MV-4-11 (cell line): ENCODE data around the gene ZNF460.

Experiments
- DNase-seq: peaks from one replicate; lab custom pipeline; 2025; lab: John Stamatoyannopoulos, UW

Gene ZNF460

GRCh38 chr19:57280962-57281400 lies 696 bp downstream of the ZNF460 start:
- peak; percentile 35 for DNase-seq

DNA sequence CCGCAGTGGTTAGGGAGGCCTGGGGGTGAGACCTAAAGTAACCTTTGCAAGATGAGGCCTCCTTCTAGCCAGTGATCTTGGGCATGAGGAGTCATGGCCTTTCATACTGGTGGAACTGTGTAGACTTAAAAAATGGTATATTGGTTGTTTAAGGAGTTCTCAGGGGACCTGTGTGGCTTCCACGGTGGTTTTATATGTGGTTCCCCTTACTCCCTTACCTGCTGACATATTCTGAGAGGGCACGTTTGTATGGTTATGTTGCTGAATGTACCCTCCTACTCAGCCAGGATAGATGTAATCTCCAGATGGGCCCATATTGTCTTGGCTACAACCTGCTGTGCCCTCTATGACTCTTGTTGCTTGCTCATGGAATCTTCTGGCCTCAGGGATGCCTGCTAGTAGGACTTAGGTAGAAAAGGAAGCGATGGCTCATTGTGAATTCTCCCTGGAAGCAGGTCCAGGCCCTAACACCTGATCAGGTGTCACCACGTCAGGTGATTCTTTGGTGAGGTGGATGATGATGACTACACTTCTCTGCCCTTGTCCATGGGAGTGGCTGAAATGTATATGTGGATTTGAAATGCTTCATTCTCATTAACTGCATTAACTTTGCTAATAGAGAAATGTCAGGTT lies 1.8 kb downstream of the ZNF460 start:
- DNase-seq: no peak

DNA sequence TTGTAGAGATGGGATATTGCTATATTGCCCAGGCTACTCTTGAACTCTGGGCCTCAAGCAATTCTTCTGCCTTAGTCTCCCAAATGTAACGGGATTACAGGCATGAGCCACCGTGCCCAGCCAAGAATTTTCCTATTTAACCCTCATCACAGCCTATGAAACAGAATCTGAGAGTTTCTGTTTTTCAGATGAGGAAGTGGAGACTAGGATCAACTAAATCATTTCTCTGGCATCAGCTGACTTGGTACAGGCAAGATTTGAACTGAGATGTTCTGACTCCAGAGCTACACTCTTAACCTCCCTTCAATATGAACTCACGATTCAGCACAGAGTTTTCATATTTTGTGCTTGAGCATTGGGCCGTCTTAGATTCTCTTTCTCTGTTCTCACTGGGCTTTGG lies 8.1 kb downstream of the ZNF460 start:
- peak; percentile 50 for DNase-seq

DNA sequence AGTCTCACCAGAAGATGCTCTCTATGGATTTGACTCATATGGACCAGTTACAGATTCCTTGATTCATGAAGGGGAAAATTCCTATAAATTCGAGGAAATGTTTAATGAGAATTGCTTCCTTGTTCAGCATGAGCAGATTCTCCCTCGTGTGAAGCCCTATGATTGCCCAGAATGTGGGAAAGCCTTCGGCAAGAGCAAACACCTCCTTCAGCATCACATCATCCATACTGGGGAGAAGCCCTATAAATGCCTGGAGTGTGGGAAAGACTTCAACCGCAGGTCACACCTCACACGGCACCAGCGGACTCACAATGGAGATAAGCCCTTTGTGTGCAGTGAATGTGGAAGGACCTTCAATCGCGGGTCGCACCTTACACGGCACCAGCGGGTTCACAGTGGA lies 10.7 kb downstream of the ZNF460 start:
- DNase-seq: no peak

DNA sequence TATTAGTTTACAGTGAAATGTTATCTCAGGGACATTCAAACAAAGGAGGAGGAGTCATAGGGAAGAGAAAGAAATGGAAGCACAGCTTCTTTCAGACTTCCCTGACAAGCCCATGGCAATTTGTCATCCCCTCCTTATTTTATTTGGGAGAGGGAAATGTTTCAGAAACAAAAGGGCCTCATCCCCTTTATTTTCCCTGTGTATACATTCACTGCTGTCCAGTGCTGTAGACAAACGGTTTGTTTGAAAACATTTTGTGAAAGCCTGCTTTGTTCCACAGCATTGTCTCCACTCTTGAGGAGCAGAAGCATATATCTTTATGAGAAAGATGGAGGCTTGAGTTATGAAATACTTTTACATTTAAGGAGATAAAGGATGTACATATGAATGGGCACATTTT lies 12.3 kb downstream of the ZNF460 start:
- no peak for DNase-seq

DNA sequence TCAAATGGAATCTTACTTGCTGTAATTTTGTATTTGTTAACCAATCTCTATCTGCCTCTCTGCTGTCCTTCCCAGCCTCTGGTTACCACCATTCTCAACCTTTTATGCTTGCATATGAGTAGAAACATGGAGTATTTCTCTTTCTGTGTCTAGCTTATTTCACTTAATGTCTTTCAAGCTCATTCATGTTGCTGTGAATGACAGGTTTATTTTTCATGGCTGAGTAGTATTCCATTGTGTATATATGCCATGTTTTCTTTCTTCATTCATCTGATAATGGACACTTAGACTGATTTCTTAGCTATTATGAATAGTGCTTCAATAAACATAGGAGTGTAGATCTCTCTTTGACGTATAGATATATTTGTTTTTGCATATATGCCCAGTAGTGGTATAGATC lies 13.4 kb downstream of the ZNF460 start:
- no peak for DNase-seq

GRCh38 chr19:57302020-57302465 lies 21.8 kb downstream of the ZNF460 start:
- peak; percentile 73 for DNase-seq

DNA sequence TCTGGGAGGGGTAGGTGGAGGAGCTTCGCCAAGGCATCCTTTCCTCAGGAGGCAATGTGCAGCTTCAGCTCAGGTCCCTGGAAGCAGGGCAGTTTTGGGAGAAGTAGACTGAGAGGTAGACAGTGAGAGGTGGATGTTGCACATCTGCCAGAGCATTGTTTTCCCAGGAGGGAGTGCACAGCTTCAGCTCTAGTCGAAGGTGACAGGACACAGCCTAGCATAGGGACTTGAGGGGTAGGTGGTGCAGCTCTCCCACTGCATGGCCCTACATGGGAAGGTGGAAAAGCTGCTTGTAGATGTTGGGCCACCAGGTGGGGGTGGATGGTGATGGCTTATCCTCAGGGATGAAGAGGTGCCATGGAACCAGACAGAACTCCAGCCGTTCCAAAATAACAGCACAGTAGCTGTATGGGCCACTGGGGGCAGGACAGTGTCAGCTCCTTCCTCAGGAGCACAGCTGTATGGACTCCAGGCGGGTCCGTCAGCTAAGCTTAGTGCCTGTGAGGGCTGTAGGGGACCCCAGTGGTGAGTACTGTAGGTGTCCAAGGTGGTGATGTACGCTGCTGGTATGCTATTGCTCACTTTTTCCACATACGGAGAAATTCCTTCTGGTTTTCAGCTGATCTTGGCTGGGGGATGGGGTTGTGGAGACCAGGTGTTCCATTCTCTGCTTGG lies 22.6 kb downstream of the ZNF460 start:
- DNase-seq: no peak

DNA sequence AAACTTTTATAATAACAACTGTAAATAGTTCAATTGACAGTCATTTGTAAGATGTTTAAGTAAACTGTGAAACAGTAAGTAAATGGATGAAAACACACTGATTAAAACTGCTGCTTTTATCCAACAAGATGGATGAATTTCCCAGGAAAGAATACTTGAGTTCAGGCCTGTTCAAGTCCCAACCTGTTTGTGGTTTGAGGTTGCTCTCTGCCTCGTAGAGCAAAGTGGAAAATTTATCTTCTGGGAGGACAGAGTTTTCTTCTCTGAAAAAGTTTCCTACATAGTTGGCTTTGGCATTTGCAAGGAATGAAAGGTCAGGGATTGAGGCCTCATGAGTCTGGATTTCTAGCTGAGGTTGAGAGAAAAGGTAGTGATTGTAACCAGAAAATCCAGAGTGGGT lies 24.8 kb downstream of the ZNF460 start:
- no peak for DNase-seq

- DNase-seq: no peak
Measured at GRCh38 chr19:57308514-57308913, 28.2 kb downstream of the ZNF460 start.

GRCh38 chr19:57310792-57311191 lies 30.5 kb downstream of the ZNF460 start:
- no peak for DNase-seq

GRCh38 chr19:57314146-57314545 lies 33.9 kb downstream of the ZNF460 start:
- DNase-seq: no peak

DNA sequence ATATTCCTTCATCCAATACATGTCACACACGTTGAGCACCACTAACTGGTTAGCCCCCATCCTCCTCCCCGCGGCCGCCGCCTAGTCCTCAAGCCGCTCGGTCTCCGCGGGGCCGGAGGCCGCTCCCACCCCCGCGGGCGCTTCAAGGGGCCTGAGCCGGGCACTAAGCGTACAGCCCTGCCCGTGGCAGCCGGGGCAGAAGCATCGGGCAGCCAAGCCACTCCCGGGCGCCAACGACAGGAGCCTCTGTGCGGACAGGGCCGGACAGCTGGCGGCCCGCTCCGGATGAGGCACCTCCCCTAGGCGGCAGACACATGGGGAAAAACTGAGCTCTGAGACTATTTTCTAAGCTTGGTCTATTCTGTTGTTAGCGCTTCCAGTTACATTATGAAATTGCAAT lies 37.2 kb downstream of the ZNF460 start:
- DNase-seq: no peak

DNA sequence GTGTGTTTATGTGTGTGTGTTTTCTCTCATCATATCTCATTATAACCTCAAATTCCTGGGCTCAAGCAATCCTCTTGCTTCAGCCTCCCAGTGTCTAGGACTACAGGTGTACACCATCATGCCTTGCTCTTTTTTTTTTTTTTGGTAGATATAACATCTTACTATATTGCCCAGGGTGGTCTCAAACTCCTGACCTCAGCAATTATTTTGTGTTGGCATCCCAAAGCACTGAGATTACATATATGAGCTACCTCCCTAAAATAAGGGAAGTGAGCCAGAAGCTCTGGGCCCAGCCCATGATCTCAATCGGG lies 39.5 kb downstream of the ZNF460 start:
- DNase-seq: no peak

GRCh38 chr19:57320180-57321084 lies 40.1 kb downstream of the ZNF460 start, which contains the start of gene ZNF543:
TSS of gene ZNF543 (plus strand) at chr19:57320472. CDS start at chr19:57320854, 382 bp downstream.
- peak; percentile 97 for DNase-seq

GRCh38 chr19:57321116-57321515 lies 40.8 kb downstream of the ZNF460 start:
- DNase-seq: no peak

DNA sequence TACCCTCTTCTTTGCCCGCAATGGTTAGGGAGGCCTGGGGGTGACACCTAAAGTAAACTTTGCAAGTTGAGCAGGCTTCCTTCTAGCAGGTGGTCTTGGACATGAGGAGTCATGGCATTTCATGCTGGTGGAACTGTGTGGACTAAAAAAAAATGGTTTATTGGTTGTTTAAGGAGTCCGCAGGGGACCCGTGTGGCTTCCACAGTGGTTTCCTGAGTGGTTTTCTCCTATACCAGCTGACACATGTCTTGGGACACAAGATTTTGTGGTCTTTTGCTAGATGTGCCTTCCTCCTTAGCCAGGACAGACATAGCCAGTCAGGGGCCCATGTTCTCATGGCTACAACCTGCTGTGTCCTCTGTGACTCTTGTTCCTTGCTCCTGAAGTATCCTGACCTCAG lies 41.5 kb downstream of the ZNF460 start:
- DNase-seq: peak; percentile 82

DNA sequence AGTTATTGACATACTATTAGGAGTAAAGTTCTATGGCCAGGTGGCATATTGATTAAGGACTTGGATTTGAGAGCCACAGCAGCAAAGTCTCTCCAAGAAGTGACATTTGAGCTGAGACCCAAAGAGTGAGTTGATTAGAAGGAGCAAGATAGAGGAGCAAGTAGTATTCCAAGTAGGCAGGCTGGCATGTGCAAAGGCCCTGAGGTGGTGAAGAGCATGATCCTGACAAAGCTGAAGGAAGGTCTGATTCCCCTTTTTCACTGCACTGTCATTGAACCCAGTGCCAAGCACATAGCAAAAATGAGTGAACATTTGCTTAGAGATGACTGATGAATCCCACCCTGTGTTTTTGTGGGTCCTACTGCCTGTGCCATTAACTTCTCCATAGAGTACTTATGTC lies 44.7 kb downstream of the ZNF460 start:
- DNase-seq: no peak

GRCh38 chr19:57327993-57328392 lies 47.7 kb downstream of the ZNF460 start:
- DNase-seq: no peak

DNA sequence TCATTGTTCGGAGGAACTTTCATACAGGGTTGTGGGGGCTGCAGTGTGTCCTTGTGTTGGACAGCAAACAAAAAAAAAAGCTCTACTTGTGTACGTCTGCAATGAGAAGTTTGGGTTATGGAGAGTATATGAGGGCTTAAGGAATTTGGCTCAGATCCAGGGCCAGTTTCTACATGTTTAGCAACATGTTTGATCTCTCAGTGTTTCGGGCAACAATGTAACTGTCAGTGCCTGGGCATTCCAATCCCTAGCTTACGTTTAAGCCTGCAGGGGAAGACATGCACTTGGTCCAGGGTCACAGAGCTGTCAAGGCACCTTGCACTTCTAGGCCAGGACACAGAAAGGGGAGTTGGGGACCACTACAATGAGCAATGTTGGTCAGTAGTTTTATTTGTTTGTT lies 53.9 kb downstream of the ZNF460 start:
- no peak for DNase-seq

GRCh38 chr19:57338877-57339276 lies 58.6 kb downstream of the ZNF460 start:
- DNase-seq: no peak

DNA sequence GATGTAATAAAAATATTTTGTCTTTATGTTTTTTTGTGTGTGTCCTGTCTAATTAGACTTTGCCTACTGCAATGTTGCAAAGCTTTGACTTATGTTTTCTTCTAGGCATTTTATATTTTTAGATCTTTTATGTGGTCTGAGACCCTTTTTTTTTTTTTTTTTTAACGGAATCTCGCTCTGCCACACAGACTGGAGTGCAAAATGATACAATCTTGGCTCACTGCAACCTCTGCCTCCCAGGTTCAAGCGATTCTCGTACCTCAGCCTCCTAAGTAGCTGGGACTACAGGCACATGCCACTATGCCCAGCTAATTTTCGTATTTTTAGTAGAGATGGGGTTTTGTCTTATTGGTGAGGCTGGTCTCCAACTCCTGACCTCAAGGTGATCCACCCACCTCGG lies 62.3 kb downstream of the ZNF460 start:
- DNase-seq: no peak
